ENCODE data around the gene MBP.

DNA sequence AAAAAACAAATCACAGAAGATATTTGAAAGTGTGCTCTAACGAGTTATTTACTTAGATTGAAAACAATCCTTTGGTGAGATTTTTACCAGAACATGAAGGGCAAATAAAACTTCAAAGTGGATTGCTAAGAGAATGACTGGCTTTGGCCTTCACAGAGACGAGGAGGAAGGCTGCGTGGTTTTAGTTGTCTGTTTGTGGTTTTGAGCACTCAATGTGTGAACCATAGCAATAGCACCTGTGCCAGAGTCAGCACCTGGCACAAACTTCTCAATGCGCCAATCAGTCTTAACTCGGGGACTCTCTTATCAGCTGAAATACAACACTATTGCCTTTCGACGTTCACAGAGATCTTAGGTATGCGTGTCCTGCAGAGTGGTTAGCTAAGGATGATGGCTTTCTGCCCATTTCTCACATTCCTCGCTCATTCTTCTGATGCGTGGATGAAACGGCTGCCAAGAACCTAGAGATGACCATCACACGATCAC is 70.0 kb downstream of the MBP start:
- TF ChIP-seq CTCF (conservative IDR thresholded peaks at IDR 0.05) (no peak), ZFX (IDR thresholded peaks at IDR 0.05) (no peak)

Data from C4-2B (cell line).